HG02759 (cell line): ENCODE measurements around the gene EXOC3L2.

Experiments
- ATAC-seq: cut with Tn5 transposase; IDR thresholded peaks from one replicate; pipeline ENCODE4 v1.9.1; 2021; ENCODE audit warnings: mild to moderate bottlenecking, moderate library complexity; ENCODE audit not compliant: unreplicated experiment

Gene EXOC3L2

DNA sequence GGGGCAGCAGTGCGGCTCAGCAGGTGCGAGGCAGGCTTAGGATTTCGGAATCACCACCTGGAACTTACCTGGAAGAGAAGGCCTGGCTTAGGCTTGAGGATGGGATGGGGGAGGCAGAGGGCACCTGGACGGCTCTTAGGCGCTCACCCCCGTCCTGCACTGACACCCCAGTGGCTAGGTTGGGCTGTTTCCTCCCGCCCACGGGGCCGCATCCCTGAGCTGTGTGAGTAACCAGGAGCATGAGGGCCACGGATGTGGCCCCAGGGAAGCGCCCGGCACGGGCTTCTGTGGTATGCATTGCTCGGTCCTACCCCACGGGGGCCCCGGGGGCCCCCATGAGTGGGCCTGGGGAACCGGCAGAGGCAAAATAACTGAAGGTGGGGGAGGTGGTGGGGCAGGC is 82.1 kb downstream of the EXOC3L2 start:
- no peak for ATAC-seq

DNA sequence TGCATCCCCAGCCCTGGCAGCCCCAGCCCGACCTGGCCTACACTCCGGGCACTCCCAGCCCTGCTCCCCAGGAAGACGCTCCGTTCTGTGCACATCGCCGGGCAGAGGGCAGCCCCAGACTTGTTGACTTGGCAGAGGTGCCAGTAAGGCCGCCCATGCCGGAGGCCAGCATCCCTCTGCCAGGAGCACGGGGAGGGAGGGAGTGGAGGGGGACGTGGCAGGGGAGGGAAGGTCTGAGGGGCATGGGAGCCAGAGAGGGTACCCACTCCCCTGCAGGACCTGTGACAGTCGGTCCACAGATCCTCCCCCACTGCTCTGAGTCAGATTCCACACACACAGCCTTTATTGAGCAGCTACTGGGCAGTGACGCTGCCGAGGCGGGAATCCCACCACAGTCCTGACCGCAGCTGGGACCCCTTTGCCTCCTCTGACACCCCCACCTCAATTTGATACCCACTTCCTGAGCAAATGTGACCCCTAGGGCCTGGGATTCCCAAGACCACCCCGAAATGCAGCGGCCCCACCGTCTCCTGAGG is 82.5 kb downstream of the EXOC3L2 start:
- no peak for ATAC-seq
